HepG2 (cell line): ENCODE measurements around the gene UBAP2L. TPM values are rescaled to one million over a fixed set of nuclear protein-coding genes. Genes with fewer than 3 reads are reported as not detected.

ENCODE experiments used
- NR2F6 ChIP-seq, 2 experiments: IDR thresholded peaks; 2 replicates each; pipeline ENCODE4 v1.6.1; 2016; ENCODE audit warnings: antibody characterized with exemption in 1 of 2, mild to moderate bottlenecking in 1 of 2
- PITX1 ChIP-seq: sonication (generic); formaldehyde crosslinking; IDR thresholded peaks from 2 replicates; pipeline ENCODE4 v1.5.1; 2020; ENCODE audit warnings: mild to moderate bottlenecking, missing genetic modification reagents
- RARG ChIP-seq: sonication (generic); formaldehyde crosslinking; IDR thresholded peaks from 2 replicates; pipeline ENCODE4 v1.4.0; 2020; ENCODE audit warnings: low read depth, mild to moderate bottlenecking, missing genetic modification reagents
- REPIN1 ChIP-seq: sonication (generic); formaldehyde crosslinking; IDR thresholded peaks from 2 replicates; pipeline ENCODE4 v1.8.0; 2022; ENCODE audit warnings: missing genetic modification reagents, low read depth, mild to moderate bottlenecking, borderline replicate concordance
- SAP130 ChIP-seq: IDR thresholded peaks from 2 replicates; pipeline ENCODE4 v1.6.1; 2016; ENCODE audit warnings: low read depth
- TRIM24 ChIP-seq: sonication (generic); formaldehyde crosslinking; IDR thresholded peaks from 2 replicates; pipeline ENCODE4 v1.8.0; 2022; ENCODE audit warnings: mild to moderate bottlenecking, missing genetic modification reagents
- ZFYVE20 ChIP-seq: sonication (generic); formaldehyde crosslinking; IDR thresholded peaks from 2 replicates; pipeline ENCODE4 v1.8.0; 2023; ENCODE audit warnings: low read depth, mild to moderate bottlenecking, moderate library complexity, missing genetic modification reagents, borderline replicate concordance
- ZNF570 ChIP-seq: sonication (generic); formaldehyde crosslinking; IDR thresholded peaks from 2 replicates; pipeline ENCODE4 v1.4.0; 2020; ENCODE audit warnings: mild to moderate bottlenecking, missing genetic modification reagents, borderline replicate concordance
- ZNF652 ChIP-seq: IDR thresholded peaks from 2 replicates; pipeline ENCODE4 v1.6.1; 2016; ENCODE audit warnings: low read depth, borderline replicate concordance
- ZNF775 ChIP-seq: sonication (generic); formaldehyde crosslinking; IDR thresholded peaks from 2 replicates; pipeline ENCODE4 v1.4.0; 2020; ENCODE audit warnings: missing genetic modification reagents, mild to moderate bottlenecking, moderate library complexity, borderline replicate concordance
- ZNF850 ChIP-seq: sonication (generic); formaldehyde crosslinking; conservative IDR thresholded peaks from 2 replicates; pipeline ENCODE4 v1.9.0; 2021; ENCODE audit warnings: mild to moderate bottlenecking, missing genetic modification reagents
- polyA plus RNA-seq, 8 experiments: library from polyadenylated mRNA; depleted of rRNA in 3 of 8; stranded (reverse) in 7 of 8; unstranded in 1 of 8; fragments of >200 nt; fragmentation: Illumina TruSeq in 4 of 8; extraction: Trizol in 4 of 8; gene quantifications; 2 replicates each; pipeline versions ENCODE4 v1.2.1 to v1.2.3, GENCODE V29; 2011 to 2016; ENCODE audit warnings: low read depth in 4 of 8, missing spikeins in 1 of 8, mixed read lengths in 1 of 8; ENCODE audit not compliant: insufficient read depth in 1 of 8
- total RNA-seq, 5 experiments: library from RNA; depleted of rRNA; stranded (reverse); fragments of >200 nt; fragmentation: Illumina TruSeq; extraction: Trizol; gene quantifications; 2 replicates each; pipeline ENCODE4 v1.2.3, GENCODE V29; 2016; ENCODE audit warnings: low read depth in 1 of 5
- TF ChIP-seq, protein P1 (sequence below): sonication (generic); formaldehyde crosslinking; IDR thresholded peaks from 2 replicates; pipeline ENCODE4 v1.4.0; 2020; ENCODE audit warnings: missing genetic modification reagents
- TF ChIP-seq, protein P2 (sequence below): sonication (generic); formaldehyde crosslinking; IDR thresholded peaks from 2 replicates; pipeline ENCODE4 v1.4.0; 2020; ENCODE audit warnings: low read depth, missing genetic modification reagents
- TF ChIP-seq, protein P3 (sequence below): sonication (generic); formaldehyde crosslinking; IDR thresholded peaks from 2 replicates; pipeline ENCODE4 v1.5.0; 2020; ENCODE audit warnings: missing genetic modification reagents

The UBAP2L gene
- total and polyA plus RNA-seq, 2 of the 13 experiments (the other 11 are each of a cell fraction or from before 2014, with no cell fraction given), result 74.2 to 159 TPM

DNA sequence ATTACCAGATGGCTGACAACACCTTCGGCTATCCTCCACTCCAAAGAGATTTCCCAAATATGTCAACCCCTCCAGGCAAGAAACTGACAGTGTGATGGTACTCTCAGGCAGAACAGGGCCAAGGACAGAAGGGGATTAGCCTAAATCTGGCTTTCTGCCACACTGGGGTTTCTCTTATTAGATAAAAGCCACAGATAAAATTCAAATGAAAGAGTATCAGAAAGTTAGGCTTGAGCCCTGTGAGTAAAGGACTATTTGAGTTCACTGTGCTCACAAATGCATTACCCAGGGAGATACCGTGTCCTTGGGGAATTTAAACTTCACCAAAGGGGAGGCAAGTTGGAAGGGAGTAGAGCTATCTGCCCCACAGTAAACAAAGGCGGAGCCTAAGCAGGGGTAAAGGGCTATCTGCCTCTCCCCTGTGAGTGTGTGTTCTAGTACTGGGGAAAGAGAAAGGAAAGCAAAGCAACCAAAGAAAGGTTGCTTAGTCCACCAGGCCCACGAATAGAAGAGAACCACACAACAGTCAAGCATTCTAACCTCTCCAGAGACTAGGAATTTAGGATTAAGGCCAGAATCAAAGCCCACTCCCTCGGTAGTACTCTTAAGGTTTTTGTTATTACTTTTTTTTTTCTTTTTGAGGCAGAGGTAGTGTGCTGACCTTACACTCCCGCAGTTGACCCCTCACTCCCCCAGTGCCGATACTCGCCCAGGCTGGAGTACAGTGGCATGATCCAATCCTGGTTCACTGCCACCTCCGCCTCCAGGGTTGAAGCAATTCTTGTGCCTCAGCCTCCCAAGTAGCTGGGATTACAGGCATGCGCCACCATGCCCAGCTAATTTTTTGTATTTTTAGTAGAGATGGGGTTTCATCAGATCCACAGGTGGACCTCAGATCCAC lies 41.6 kb upstream of the UBAP2L start (continued):
- TF ChIP-seq NR2F6 (IDR thresholded peaks at IDR 0.05), result peak; percentile 18; the same call in 1 of the 2 replicates
- TF ChIP-seq NR2F6 (CRISPR knock-in tag; IDR thresholded peaks at IDR 0.05), result no peak
- TF ChIP-seq REPIN1 (CRISPR knock-in tag), result peak; percentile 19; the same call in 1 of the 2 replicates
- TF ChIP-seq ZNF775 (CRISPR knock-in tag), result no peak
- TF ChIP-seq RARG, result no peak
- peak; percentile 41; the same call in 1 of the 2 replicates for TF ChIP-seq SAP130
- TF ChIP-seq, protein P1, sequence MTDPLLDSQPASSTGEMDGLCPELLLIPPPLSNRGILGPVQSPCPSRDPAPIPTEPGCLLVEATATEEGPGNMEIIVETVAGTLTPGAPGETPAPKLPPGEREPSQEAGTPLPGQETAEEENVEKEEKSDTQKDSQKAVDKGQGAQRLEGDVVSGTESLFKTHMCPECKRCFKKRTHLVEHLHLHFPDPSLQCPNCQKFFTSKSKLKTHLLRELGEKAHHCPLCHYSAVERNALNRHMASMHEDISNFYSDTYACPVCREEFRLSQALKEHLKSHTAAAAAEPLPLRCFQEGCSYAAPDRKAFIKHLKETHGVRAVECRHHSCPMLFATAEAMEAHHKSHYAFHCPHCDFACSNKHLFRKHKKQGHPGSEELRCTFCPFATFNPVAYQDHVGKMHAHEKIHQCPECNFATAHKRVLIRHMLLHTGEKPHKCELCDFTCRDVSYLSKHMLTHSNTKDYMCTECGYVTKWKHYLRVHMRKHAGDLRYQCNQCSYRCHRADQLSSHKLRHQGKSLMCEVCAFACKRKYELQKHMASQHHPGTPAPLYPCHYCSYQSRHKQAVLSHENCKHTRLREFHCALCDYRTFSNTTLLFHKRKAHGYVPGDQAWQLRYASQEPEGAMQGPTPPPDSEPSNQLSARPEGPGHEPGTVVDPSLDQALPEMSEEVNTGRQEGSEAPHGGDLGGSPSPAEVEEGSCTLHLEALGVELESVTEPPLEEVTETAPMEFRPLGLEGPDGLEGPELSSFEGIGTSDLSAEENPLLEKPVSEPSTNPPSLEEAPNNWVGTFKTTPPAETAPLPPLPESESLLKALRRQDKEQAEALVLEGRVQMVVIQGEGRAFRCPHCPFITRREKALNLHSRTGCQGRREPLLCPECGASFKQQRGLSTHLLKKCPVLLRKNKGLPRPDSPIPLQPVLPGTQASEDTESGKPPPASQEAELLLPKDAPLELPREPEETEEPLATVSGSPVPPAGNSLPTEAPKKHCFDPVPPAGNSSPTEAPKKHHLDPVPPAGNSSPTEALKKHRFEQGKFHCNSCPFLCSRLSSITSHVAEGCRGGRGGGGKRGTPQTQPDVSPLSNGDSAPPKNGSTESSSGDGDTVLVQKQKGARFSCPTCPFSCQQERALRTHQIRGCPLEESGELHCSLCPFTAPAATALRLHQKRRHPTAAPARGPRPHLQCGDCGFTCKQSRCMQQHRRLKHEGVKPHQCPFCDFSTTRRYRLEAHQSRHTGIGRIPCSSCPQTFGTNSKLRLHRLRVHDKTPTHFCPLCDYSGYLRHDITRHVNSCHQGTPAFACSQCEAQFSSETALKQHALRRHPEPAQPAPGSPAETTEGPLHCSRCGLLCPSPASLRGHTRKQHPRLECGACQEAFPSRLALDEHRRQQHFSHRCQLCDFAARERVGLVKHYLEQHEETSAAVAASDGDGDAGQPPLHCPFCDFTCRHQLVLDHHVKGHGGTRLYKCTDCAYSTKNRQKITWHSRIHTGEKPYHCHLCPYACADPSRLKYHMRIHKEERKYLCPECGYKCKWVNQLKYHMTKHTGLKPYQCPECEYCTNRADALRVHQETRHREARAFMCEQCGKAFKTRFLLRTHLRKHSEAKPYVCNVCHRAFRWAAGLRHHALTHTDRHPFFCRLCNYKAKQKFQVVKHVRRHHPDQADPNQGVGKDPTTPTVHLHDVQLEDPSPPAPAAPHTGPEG, result no peak
- TF ChIP-seq, protein P2, sequence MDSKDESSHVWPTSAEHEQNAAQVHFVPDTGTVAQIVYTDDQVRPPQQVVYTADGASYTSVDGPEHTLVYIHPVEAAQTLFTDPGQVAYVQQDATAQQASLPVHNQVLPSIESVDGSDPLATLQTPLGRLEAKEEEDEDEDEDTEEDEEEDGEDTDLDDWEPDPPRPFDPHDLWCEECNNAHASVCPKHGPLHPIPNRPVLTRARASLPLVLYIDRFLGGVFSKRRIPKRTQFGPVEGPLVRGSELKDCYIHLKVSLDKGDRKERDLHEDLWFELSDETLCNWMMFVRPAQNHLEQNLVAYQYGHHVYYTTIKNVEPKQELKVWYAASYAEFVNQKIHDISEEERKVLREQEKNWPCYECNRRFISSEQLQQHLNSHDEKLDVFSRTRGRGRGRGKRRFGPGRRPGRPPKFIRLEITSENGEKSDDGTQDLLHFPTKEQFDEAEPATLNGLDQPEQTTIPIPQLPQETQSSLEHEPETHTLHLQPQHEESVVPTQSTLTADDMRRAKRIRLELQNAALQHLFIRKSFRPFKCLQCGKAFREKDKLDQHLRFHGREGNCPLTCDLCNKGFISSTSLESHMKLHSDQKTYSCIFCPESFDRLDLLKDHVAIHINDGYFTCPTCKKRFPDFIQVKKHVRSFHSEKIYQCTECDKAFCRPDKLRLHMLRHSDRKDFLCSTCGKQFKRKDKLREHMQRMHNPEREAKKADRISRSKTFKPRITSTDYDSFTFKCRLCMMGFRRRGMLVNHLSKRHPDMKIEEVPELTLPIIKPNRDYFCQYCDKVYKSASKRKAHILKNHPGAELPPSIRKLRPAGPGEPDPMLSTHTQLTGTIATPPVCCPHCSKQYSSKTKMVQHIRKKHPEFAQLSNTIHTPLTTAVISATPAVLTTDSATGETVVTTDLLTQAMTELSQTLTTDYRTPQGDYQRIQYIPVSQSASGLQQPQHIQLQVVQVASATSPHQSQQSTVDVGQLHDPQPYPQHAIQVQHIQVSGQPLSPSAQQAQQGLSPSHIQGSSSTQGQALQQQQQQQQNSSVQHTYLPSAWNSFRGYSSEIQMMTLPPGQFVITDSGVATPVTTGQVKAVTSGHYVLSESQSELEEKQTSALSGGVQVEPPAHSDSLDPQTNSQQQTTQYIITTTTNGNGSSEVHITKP (CRISPR knock-in tag), result no peak
- TF ChIP-seq TRIM24 (CRISPR knock-in tag), result no peak
- TF ChIP-seq ZNF570, result no peak
- TF ChIP-seq ZFYVE20 (CRISPR knock-in tag), result no peak
- TF ChIP-seq, protein P3, sequence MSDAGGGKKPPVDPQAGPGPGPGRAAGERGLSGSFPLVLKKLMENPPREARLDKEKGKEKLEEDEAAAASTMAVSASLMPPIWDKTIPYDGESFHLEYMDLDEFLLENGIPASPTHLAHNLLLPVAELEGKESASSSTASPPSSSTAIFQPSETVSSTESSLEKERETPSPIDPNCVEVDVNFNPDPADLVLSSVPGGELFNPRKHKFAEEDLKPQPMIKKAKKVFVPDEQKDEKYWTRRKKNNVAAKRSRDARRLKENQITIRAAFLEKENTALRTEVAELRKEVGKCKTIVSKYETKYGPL (CRISPR knock-in tag), result no peak
- peak; percentile 55; the same call in 1 of the 2 replicates for TF ChIP-seq PITX1 (CRISPR knock-in tag)
- no peak for TF ChIP-seq ZNF652 (CRISPR knock-in tag)
- TF ChIP-seq ZNF850, result no peak
